Activated CD4-positive, CD25-positive, alpha-beta regulatory T cell treated with anti-CD3 and anti-CD28 coated beads, Interleukin-2, amount 50 U/mL, for 24 hours (primary cell): ENCODE measurements around the gene KCNN3.
A peak's percentile ranks its signal among the peaks of the same experiment; 100 is the strongest.
"Not testable (repeated sequence)": the region's sequence is repeated elsewhere in the genome, so short reads cannot be mapped to it uniquely, and the experiment has no call there.

Source experiments
- ATAC-seq, 2 donors: fragments of 150-1000 bp; cut with Tn5 transposase; one replicate each; pipeline ENCODE4 v1.10.0; 2021; ENCODE audit warnings: mild to moderate bottlenecking in 1 of 2, moderate library complexity in 1 of 2

Gene KCNN3

GRCh38 chr1:154870115-154870571, at the start of gene KCNN3:
KCNN3 (minus strand) TSS chr1:154870281; CDS start chr1:154869964, 317 bp downstream.
- peak; percentile 96 to 98 for ATAC-seq

- no peak for ATAC-seq
Observed at GRCh38 chr1:154913273-154913672, 43.2 kb upstream of the KCNN3 start.

- ATAC-seq, result no peak
Observed at GRCh38 chr1:154912755-154913154, 42.7 kb upstream of the KCNN3 start.

- no peak for ATAC-seq
Observed at GRCh38 chr1:154911691-154912550, 41.8 kb upstream of the KCNN3 start.

GRCh38 chr1:154910851-154911250, 40.8 kb upstream of the KCNN3 start:
- no peak for ATAC-seq

GRCh38 chr1:154908937-154909336, 38.9 kb upstream of the KCNN3 start:
- no peak for ATAC-seq

- not testable (repeated sequence) for ATAC-seq
Observed at GRCh38 chr1:154908129-154908528, 38.0 kb upstream of the KCNN3 start.

GRCh38 chr1:154906621-154907081, 36.6 kb upstream of the KCNN3 start:
- no peak for ATAC-seq

GRCh38 chr1:154902938-154903566, 33.0 kb upstream of the KCNN3 start:
- no peak for ATAC-seq

- ATAC-seq, result no peak
Observed at GRCh38 chr1:154901591-154901990, 31.5 kb upstream of the KCNN3 start.

GRCh38 chr1:154899041-154899440, 29.0 kb upstream of the KCNN3 start:
- ATAC-seq, result no peak

- no peak for ATAC-seq
Observed at GRCh38 chr1:154896771-154897286, 26.7 kb upstream of the KCNN3 start.

- ATAC-seq, result no peak
Observed at GRCh38 chr1:154895798-154896197, 25.7 kb upstream of the KCNN3 start.

GRCh38 chr1:154891452-154891851, 21.4 kb upstream of the KCNN3 start:
- ATAC-seq, result no peak

- ATAC-seq, result no peak
Observed at GRCh38 chr1:154888757-154889156, 18.7 kb upstream of the KCNN3 start.

- ATAC-seq, result peak in 1 of 2 donors; percentile 56
Observed at GRCh38 chr1:154886281-154887015, 16.4 kb upstream of the KCNN3 start.

GRCh38 chr1:154884869-154885701, 15.0 kb upstream of the KCNN3 start:
- ATAC-seq, result no peak

- no peak for ATAC-seq
Observed at GRCh38 chr1:154883919-154884868, 14.1 kb upstream of the KCNN3 start.

GRCh38 chr1:154881820-154882535, 11.9 kb upstream of the KCNN3 start:
- no peak for ATAC-seq

- no peak for ATAC-seq
Observed at GRCh38 chr1:154880671-154881070, 10.6 kb upstream of the KCNN3 start.
